NT2/D1 (cell line): ENCODE data around the gene RPGRIP1L.

Experiments used
- DNase-seq: peaks from one replicate; pipeline ENCODE4 v3.0.0-alpha.2; 2011; ENCODE audit warnings: low read depth, low spot score
- H3K27me3 ChIP-seq: 2 replicates; pipeline ENCODE4 v1.6.0; 2011; ENCODE audit warnings: mild to moderate bottlenecking; ENCODE audit not compliant: insufficient read length, insufficient read depth
- H3K36me3 ChIP-seq: 2 replicates; pipeline ENCODE4 v1.6.1; 2011; ENCODE audit warnings: mild to moderate bottlenecking, low read length, mixed read lengths; ENCODE audit not compliant: insufficient read depth, insufficient read length
- H3K4me1 ChIP-seq: 2 replicates; pipeline ENCODE4 v1.5.1; 2011; ENCODE audit not compliant: insufficient read depth, insufficient read length
- H3K4me3 ChIP-seq: 2 replicates; pipeline ENCODE4 v1.5.1; 2011; ENCODE audit warnings: low read depth; ENCODE audit not compliant: insufficient read length
- H3K9ac ChIP-seq: 2 replicates; pipeline ENCODE4 v1.6.0; 2011; ENCODE audit warnings: low read depth; ENCODE audit not compliant: insufficient read length
- H3K9me3 ChIP-seq: 2 replicates; pipeline ENCODE4 v1.5.1; 2011; ENCODE audit warnings: mild to moderate bottlenecking, low read length; ENCODE audit not compliant: insufficient read depth
- SUZ12 ChIP-seq: IDR thresholded peaks from 2 replicates; pipeline ENCODE4 v1.6.1; 2011; ENCODE audit not compliant: insufficient read length, insufficient read depth; ENCODE audit errors: extremely low read depth
- YY1 ChIP-seq: IDR thresholded peaks from 2 replicates; pipeline ENCODE4 v1.6.1; 2011; ENCODE audit not compliant: insufficient read length, insufficient read depth
- ZNF274 ChIP-seq: IDR thresholded peaks from 2 replicates; pipeline ENCODE4 v1.6.1; 2011; ENCODE audit warnings: mild to moderate bottlenecking, low read depth, low read length

The RPGRIP1L gene

DNA sequence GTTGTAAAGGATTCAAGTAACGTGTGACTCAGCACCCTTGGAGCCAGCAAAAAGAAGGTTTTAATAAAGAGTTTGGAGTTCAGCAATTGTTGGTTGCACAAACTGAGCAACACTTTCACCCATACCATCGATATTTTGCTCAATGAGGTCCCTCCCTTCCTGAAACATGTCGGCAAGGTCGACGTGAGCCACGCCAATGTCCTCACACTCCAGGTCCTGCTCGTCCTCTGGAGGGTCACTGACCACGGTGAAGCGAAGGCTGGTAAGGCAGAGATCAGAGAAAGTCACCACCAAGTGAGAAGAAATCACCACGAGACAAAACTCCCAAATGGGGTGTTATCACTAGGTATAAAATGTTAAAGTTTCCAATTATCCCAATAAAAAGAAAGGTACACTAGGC, 98.3 kb downstream of the RPGRIP1L start:
- no peaks in the 10 kb centered on the region for H3K9me3 ChIP-seq
- peaks cover 13% of the 10 kb centered on the region for H3K36me3 ChIP-seq
- H3K27me3 ChIP-seq: no peaks in the 10 kb centered on the region
- H3K4me3 ChIP-seq: no peak overlapping the region
- DNase-seq: no peak
- H3K9ac ChIP-seq: no peak overlapping the region
- TF ChIP-seq SUZ12 (no peak), YY1 (no peak), ZNF274 (no peak)
- H3K4me1 ChIP-seq: no peaks in the 10 kb centered on the region

DNA sequence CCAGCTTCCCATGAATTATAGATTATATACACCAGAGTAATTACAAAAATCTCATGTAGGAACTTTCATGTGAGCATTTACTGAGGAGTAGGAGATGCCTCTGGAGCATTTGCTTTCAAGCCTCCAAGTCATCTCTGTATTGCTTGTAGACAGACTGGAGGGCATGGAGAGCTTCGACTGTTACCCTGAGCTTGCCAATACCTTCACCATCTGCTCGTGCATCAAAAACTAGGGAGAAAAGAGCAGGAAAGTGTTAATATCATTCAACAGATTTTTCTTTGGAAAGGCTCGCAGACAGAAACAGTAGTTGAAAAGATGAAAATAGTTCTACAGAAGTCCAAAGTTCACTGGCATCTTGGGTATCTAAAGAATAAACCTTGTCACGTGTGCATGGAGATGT, 101.7 kb downstream of the RPGRIP1L start:
- no peaks in the 10 kb centered on the region for H3K9me3 ChIP-seq
- no peaks in the 10 kb centered on the region for H3K4me1 ChIP-seq
- no peak for DNase-seq
- no peak for TF ChIP-seq SUZ12
- TF ChIP-seq YY1: no peak
- no peak for TF ChIP-seq ZNF274
- H3K4me3 ChIP-seq: no peak overlapping the region
- no peak overlapping the region for H3K9ac ChIP-seq
- H3K27me3 ChIP-seq: no peaks in the 10 kb centered on the region
- H3K36me3 ChIP-seq: peaks cover 13% of the 10 kb centered on the region

DNA sequence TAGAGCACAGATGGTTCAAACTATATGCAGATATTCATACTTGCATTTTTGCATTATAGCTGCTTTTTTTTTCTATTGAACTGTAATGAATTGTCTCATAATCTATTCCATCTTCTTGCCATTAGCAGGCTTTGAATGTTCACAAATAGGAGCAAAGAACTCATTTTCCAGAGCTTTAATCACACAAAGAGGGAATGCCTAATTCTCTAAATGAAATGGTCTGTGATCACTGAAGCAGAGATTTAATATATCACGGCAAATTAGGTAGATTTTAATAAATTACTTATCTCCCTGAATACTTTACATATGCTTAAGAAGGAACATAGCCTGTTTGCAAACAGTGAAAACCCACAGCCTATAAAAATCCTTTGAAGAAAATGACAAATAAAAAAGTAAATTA, 103.0 kb downstream of the RPGRIP1L start:
- Histone ChIP-seq H3K9ac (no peak overlapping the region), H3K4me3 (no peak overlapping the region), H3K4me1 (no peaks in the 10 kb centered on the region), H3K36me3 (peaks cover 13% of the 10 kb centered on the region), H3K9me3 (no peaks in the 10 kb centered on the region), H3K27me3 (no peaks in the 10 kb centered on the region)
- no peak for DNase-seq
- TF ChIP-seq SUZ12 (no peak), YY1 (no peak), ZNF274 (no peak)

DNA sequence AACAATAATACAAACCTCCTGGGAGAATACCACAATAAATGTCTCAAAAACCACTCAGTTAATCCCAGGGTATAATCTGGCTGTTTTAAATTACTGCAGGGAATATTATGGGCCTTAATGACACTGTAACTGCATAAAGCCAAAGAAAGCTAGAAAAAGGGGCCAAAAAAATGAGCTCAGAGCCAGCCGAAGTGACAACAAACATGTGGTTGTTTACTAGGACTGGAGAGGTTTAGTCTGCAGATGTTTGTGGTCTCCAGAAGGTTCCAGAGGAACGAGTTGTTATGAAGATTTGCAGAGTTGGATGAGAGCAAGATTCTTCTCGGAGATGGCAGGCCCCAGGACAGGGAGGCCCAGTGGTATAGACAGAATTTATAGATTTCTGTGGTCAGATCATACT, 103.5 kb downstream of the RPGRIP1L start:
- H3K27me3 ChIP-seq: no peaks in the 10 kb centered on the region
- TF ChIP-seq SUZ12: no peak
- no peak for TF ChIP-seq YY1
- no peak for TF ChIP-seq ZNF274
- H3K36me3 ChIP-seq: peaks cover 10% of the 10 kb centered on the region
- H3K4me1 ChIP-seq: no peaks in the 10 kb centered on the region
- H3K9ac ChIP-seq: no peak overlapping the region
- DNase-seq: no peak
- H3K9me3 ChIP-seq: no peaks in the 10 kb centered on the region
- no peak overlapping the region for H3K4me3 ChIP-seq

DNA sequence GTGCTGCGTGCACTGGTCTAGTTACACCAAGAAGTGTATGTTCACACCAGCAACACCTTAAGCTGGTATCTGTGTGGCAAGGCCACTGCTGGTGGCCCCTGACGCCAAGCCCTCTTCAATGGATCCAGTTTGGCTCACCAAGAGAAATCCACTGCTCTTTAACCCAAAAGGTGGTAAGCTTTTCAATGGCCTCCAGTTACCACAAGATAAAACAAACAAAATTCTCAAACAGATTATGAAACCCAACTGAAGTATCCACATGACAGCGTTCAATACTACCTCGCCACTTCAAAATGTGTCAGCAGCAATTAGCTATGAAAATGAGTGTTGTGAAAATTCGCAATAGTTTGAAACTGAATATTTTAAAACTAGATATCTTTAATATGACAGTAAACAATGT, 104.1 kb downstream of the RPGRIP1L start:
- no peak for DNase-seq
- H3K4me1 ChIP-seq: no peaks in the 10 kb centered on the region
- H3K9me3 ChIP-seq: no peaks in the 10 kb centered on the region
- no peak overlapping the region for H3K4me3 ChIP-seq
- no peaks in the 10 kb centered on the region for H3K27me3 ChIP-seq
- H3K9ac ChIP-seq: no peak overlapping the region
- TF ChIP-seq YY1: no peak
- TF ChIP-seq ZNF274: no peak
- no peak for TF ChIP-seq SUZ12
- peaks cover 9% of the 10 kb centered on the region for H3K36me3 ChIP-seq

DNA sequence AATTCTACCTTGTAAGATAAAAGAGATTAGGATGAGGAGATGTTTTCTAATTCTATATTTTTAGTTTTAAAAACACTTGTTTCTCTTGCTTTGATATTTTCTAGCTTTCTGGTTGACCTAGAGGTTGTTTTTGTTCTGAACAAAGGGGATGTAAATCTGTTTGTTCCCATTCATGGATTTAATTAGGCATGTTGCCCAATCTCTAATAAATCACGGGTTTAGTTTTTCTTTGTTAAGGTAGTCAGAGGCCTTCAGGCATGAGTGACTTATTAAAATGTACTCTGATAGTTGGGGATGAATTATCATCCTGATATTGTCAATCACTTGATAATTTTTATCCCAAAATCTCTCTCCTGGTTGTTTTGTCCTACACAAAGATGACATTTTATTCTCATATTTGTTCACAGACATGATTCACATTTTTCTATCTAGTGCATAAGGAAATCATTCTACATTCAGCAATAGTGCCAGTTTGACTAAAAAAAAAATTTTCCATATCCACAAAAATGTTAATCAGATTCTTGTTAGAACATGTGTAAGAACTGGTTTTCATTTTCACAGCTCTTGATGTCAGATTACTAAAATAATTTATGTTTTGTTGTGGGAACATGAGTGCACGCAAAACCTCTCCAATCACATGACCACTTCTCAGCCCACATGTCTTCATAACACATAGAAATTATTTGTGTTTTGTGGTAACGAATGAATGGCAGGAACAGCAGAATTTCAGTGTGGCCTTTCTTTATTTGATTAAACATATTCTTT, 105.0 kb downstream of the RPGRIP1L start:
- H3K9ac ChIP-seq: no peak overlapping the region
- TF ChIP-seq SUZ12: no peak
- TF ChIP-seq ZNF274: no peak
- TF ChIP-seq YY1: no peak

DNA sequence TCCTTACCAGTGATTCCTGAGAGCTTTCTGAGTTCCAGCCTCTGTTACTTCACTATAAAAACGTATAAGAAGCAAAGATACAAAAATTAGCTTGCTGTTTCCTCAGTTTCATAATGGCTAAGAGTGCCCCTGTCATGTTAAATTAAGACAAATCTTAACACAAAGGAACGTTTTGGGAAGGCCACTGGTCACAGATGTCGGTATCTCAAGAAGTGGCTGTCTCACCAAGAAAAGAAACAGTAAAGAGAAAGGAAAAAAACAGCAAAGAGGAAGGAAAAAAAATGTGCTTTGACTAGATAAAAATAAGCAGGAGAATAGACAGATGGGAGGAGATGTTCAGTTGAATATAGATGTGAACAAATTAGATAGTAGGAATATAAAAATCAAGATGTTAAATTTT, 105.9 kb downstream of the RPGRIP1L start:
- no peaks in the 10 kb centered on the region for H3K4me1 ChIP-seq
- H3K9me3 ChIP-seq: no peaks in the 10 kb centered on the region
- no peak for TF ChIP-seq ZNF274
- no peak for TF ChIP-seq YY1
- no peak for TF ChIP-seq SUZ12
- no peak overlapping the region for H3K9ac ChIP-seq
- no peaks in the 10 kb centered on the region for H3K27me3 ChIP-seq
- peaks cover 3% of the 10 kb centered on the region for H3K36me3 ChIP-seq
- DNase-seq: no peak
- H3K4me3 ChIP-seq: no peak overlapping the region

More for the DNA sequence above, 105.0 kb downstream of the RPGRIP1L start:
- Histone ChIP-seq H3K36me3 (peaks cover 5% of the 10 kb centered on the region), H3K9me3 (no peaks in the 10 kb centered on the region), H3K4me1 (no peaks in the 10 kb centered on the region), H3K27me3 (no peaks in the 10 kb centered on the region), H3K4me3 (no peak overlapping the region)
- no peak for DNase-seq
